H1 (cell line): ENCODE results near the gene UBL5.
"Not testable (repeated sequence)": the region's sequence is repeated elsewhere in the genome, so short reads cannot be mapped to it uniquely, and the experiment has no call there.

Source experiments
- ASH2L ChIP-seq: fragments of 200-600, 300-600 bp; sonication (generic); IDR thresholded peaks from one replicate; pipeline ENCODE4 v1.7.1; 2017; ENCODE audit warnings: low read length
- CREB1 ChIP-seq: IDR thresholded peaks from 2 replicates; pipeline ENCODE4 v1.6.1; 2012; ENCODE audit warnings: inconsistent platforms
- EP300 ChIP-seq, 2 experiments: IDR thresholded peaks; 1 replicate in 1 of 2; 2 replicates in 1 of 2; pipeline ENCODE4 v1.6.1; 2011 to 2012; ENCODE audit warnings: low read depth in 2 of 2, low read length in 2 of 2, mild to moderate bottlenecking in 2 of 2, borderline replicate concordance in 1 of 2, inconsistent platforms in 1 of 2, moderate library complexity in 1 of 2
- SAP30 ChIP-seq: fragments of 300-600 bp; sonication (generic); IDR thresholded peaks from 2 replicates; pipeline ENCODE4 v1.7.1; 2012; ENCODE audit warnings: low read length, moderate library complexity, mild to moderate bottlenecking, inconsistent platforms; ENCODE audit not compliant: insufficient read depth, insufficient replicate concordance
- TEAD4 ChIP-seq: IDR thresholded peaks from 2 replicates; pipeline ENCODE4 v1.6.1; 2012; ENCODE audit warnings: low read depth, low read length, inconsistent platforms, mixed read lengths
- TF ChIP-seq, protein P1 (sequence below), 3 experiments: IDR thresholded peaks; 1 replicate in 2 of 3; 2 replicates in 1 of 3; pipeline versions ENCODE4 v1.5.1 to v1.6.1; 2011; ENCODE audit warnings: low read length in 3 of 3, mild to moderate bottlenecking in 3 of 3, inconsistent platforms in 2 of 3, low read depth in 1 of 3, moderate library complexity in 1 of 3; ENCODE audit not compliant: insufficient read depth in 1 of 3; ENCODE audit errors: control extremely low read depth in 1 of 3
- TF ChIP-seq, protein P2 (sequence below): IDR thresholded peaks from 2 replicates; pipeline ENCODE4 v1.6.1; 2011; ENCODE audit warnings: low read depth, mild to moderate bottlenecking, low read length; ENCODE audit not compliant: insufficient read depth

DNA sequence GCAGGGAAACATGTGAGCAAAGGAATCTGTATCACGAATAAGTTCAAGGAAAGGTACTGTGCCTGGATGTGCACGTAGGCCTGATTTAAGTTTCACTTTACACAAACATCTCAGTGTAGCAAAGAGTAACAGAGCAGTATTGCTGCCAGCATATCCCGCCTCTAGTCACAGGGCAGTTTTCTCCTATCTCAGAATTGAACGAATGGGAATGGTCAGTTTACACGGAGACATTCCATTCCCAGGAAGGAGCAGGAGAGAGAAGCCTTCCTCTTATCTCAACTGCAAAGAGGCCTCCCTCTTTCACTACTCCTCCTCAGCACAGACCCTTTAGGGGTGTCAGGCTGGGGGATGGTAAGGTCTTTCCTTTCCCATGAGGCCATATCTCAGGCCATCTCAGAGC lies 38.1 kb upstream of the UBL5 start:
- not testable (repeated sequence) for TF ChIP-seq TEAD4; EP300 (IDR thresholded peaks at IDR 0.05; ENCODE audit: borderline replicate concordance in 1 of 2, low read depth in 2 of 2, low read length in 2 of 2); SAP30; CREB1; ASH2L
- TF ChIP-seq, protein P1, sequence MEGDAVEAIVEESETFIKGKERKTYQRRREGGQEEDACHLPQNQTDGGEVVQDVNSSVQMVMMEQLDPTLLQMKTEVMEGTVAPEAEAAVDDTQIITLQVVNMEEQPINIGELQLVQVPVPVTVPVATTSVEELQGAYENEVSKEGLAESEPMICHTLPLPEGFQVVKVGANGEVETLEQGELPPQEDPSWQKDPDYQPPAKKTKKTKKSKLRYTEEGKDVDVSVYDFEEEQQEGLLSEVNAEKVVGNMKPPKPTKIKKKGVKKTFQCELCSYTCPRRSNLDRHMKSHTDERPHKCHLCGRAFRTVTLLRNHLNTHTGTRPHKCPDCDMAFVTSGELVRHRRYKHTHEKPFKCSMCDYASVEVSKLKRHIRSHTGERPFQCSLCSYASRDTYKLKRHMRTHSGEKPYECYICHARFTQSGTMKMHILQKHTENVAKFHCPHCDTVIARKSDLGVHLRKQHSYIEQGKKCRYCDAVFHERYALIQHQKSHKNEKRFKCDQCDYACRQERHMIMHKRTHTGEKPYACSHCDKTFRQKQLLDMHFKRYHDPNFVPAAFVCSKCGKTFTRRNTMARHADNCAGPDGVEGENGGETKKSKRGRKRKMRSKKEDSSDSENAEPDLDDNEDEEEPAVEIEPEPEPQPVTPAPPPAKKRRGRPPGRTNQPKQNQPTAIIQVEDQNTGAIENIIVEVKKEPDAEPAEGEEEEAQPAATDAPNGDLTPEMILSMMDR (IDR thresholded peaks at IDR 0.05; ENCODE audit: control extremely low read depth in 1 of 3, insufficient read depth in 1 of 3, low read depth in 1 of 3, low read length in 3 of 3), result not testable (repeated sequence)
- TF ChIP-seq, protein P2, sequence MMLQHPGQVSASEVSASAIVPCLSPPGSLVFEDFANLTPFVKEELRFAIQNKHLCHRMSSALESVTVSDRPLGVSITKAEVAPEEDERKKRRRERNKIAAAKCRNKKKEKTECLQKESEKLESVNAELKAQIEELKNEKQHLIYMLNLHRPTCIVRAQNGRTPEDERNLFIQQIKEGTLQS, result not testable (repeated sequence)
